Small intestine (tissue), 7 donors: ENCODE measurements around the gene SFXN5. TPM values are rescaled to one million over a fixed set of nuclear protein-coding genes. Genes with fewer than 3 reads are reported as not detected.
A peak's percentile ranks its signal among the peaks of the same experiment; 100 is the strongest.

Experiments
- DNase-seq, 2 donors: peaks; one replicate each; pipeline versions ENCODE4 v3.0.0 to v3.0.0-alpha.2; 2013
- FAIRE-seq: peaks from 2 replicates; lab custom pipeline; 2012; peaks lifted over from hg19 to GRCh38; lab: Jason Lieb, UNC
- H3K27ac ChIP-seq, 3 donors: one replicate each; pipeline ENCODE4 v1.5.1; 2013; ENCODE audit warnings: low read length in 2 of 3, mild to moderate bottlenecking in 2 of 3, control low read depth in 1 of 3, inconsistent platforms in 1 of 3, low read depth in 1 of 3, moderate library complexity in 1 of 3
- H3K27me3 ChIP-seq, 3 donors: one replicate each; pipeline ENCODE4 v1.6.1; 2013; ENCODE audit warnings: low read length in 3 of 3, inconsistent platforms in 1 of 3; ENCODE audit not compliant: control insufficient read depth in 3 of 3, insufficient read depth in 3 of 3
- H3K36me3 ChIP-seq, 3 donors: one replicate each; pipeline ENCODE4 v1.6.1; 2013; ENCODE audit warnings: low read length in 3 of 3, inconsistent platforms in 1 of 3, low read depth in 1 of 3, mild to moderate bottlenecking in 1 of 3, moderate library complexity in 1 of 3; ENCODE audit not compliant: control insufficient read depth in 3 of 3, insufficient read depth in 2 of 3
- H3K4me1 ChIP-seq, 3 donors: one replicate each; pipeline ENCODE4 v1.6.1; 2013; ENCODE audit warnings: low read length in 2 of 3, inconsistent platforms in 1 of 3, low read depth in 1 of 3, mild to moderate bottlenecking in 1 of 3, moderate library complexity in 1 of 3; ENCODE audit not compliant: control insufficient read depth in 3 of 3, insufficient read depth in 2 of 3
- H3K4me3 ChIP-seq, 3 donors: one replicate each; pipeline ENCODE4 v1.5.1; 2013; ENCODE audit warnings: low read length in 3 of 3, control low read depth in 1 of 3, inconsistent platforms in 1 of 3, low read depth in 1 of 3, mild to moderate bottlenecking in 1 of 3, moderate library complexity in 1 of 3
- H3K9me3 ChIP-seq, 2 donors: one replicate each; pipeline ENCODE4 v1.6.1; 2013; ENCODE audit warnings: low read depth in 1 of 2, low read length in 1 of 2; ENCODE audit not compliant: control insufficient read depth in 2 of 2, insufficient read depth in 1 of 2
- WGBS, 3 donors: extraction: QIAGEN DNeasy Blood & Tissue Kit; methylation state at CpG; one replicate each; pipeline ENCODE4 v1.1.7; 2013; 5-methylcytosine and 5-hydroxymethylcytosine counted together
- polyA plus RNA-seq, 4 donors: library from polyadenylated mRNA; stranded (reverse) in 3 of 4; unstranded in 1 of 4; fragments of 200-250 nt in 3 of 4; fragments of 120-200 nt in 1 of 4; gene quantifications; one replicate each; pipeline versions ENCODE4 v1.2.1 to v1.2.3, GENCODE V29; 2013
- donor health status: healthy with polysubstance abuse.
- donor health status: control.
- donor health status: control.
- donor health status: Bipolar disorder and iron deficiency.
- donor health status: healthy.

SFXN5 gene
- polyA plus RNA-seq, 4 donors, result 5.4 to 28.5 (median 9.8) TPM

DNA sequence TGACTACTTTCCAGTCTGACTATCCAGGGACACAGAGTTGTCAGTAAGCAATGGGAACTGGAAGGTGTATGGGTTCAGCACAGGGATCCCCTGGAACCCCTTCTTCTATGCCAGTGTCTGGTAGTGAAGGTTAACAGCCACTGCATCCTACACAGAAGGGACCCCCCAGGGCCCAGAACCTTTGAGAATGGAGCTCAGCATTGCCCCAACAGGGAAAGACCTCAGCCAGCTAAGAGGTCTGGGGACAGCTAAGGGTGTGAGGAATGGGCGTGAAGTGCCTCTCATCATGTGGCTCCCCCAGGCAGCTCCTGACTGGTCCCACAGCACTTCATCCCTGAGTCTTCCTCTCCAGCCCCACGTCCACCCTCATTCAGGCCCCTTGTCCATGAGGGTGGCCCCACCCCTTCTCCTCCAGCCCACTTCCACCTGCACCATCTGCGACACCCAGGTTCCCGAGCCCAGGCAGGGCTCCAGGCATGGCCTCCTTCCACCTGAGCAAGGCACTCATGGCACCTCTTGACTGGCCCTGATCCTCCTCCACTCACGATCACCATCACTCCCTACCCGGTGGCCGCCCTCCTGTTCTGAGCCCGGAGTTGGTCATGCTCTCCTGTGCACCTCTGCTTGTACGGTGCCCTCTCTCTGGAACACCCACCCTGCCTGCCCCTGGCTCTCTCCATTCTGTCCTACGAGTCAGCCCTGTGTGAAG is 77.1 kb downstream of the SFXN5 start:
- Histone ChIP-seq H3K9me3 (no peaks in the 10 kb centered on the region), H3K27me3 (no peaks in the 10 kb centered on the region), H3K36me3 (peaks cover 0 to 56% (median 0%) of the 10 kb centered on the region in 3 donors), H3K4me1 (no peaks in the 10 kb centered on the region), H3K27ac (no peak overlapping the region), H3K4me3 (no peak overlapping the region)
- no peak for DNase-seq
- 86 to 89% (median 87%) methylated on average over 10 of the region's 10 CpGs for WGBS, 3 donors
- no peak for FAIRE-seq

DNA sequence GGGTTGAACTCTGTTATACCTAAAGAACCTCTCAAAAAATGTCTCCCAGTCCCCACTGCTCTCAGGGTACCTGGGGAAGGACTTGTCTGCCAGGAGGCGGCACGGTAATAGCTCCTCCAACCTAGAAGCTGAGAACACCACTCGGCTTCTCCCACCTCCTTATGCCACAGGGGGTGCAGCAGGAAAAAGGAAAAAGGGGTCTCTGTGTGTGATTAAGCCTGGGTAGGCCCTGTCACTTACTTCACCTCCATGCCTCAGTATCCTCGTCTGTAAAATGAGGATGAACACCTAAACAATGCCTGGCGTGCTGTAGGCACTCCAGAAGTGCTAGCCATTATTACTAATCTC is 77.6 kb downstream of the SFXN5 start:
- FAIRE-seq (no peak), DNase-seq (no peak)
- H3K27me3 ChIP-seq, result no peaks in the 10 kb centered on the region
- no peaks in the 10 kb centered on the region for H3K4me1 ChIP-seq
- no peaks in the 10 kb centered on the region for H3K9me3 ChIP-seq
- peaks cover 0 to 55% (median 0%) of the 10 kb centered on the region in 3 donors for H3K36me3 ChIP-seq
- H3K27ac ChIP-seq, result no peak overlapping the region
- no peak overlapping the region for H3K4me3 ChIP-seq
- 61 to 82% (median 70%) methylated on average over 5 of the region's 5 CpGs for WGBS, 3 donors

DNA sequence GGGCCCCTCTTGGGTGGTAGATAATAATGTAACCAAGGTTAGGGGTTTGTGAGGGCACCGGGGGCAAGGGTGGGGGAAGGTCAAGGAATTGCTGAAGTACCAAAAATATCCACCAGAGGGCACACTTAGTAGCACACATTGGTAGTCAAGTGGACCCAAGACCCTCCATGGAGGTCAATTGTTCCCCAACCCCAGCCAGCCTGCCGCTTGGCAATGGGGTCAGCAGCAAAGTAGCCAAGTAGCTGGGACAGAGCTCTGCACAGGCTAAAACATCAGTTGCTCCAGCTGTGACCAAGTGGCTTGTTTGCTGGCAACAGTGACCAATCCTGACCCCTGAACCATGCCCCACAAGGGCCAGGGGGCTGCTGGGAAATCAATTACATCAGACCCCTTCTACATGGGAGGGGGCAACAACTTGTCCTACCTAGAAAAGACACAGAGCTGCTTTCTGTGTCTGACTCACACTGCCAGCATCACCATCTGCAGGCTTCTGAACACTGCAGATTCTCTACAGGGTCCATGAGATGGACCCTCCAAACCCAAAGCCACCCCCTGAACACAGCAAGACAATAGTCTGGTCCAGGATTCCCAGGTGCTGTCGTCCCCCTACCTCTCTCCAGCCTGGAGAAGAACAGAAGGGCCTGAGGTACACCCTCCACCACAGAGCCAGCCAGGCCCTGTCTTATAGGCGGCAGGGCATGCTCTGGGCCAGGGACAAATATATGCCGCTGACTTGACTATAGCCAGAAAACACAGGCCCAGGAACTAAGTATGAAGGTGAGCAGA is 78.2 kb downstream of the SFXN5 start:
- Histone ChIP-seq H3K4me1 (no peaks in the 10 kb centered on the region), H3K4me3 (no peak overlapping the region), H3K27ac (no peak overlapping the region), H3K27me3 (no peaks in the 10 kb centered on the region), H3K9me3 (no peaks in the 10 kb centered on the region), H3K36me3 (peaks cover 0 to 53% (median 1%) of the 10 kb centered on the region in 3 donors)
- 32 to 44% (median 35%) methylated on average over 5 of the region's 5 CpGs for WGBS, 3 donors
- no peak for FAIRE-seq
- DNase-seq, result peak; percentile 32 to 54

DNA sequence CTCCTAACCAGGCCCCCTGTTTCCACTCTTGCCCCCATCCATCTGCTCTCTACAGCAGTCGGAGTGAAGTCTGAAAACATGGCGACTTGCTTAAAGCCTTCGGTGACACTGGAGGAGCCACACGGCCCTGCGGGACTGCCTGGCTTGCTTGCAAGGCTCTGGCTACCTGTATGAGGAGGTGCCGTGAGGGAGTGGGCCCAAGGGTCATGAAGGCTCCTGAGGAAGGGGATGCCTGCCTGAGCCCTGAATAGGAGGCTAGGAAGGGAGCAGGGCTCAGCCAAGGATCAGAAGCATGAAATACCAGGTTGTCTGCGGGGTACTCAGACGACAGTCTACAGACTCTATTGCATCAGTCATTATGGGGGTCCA is 78.8 kb downstream of the SFXN5 start:
- Histone ChIP-seq H3K9me3 (no peaks in the 10 kb centered on the region), H3K36me3 (peaks cover 0 to 53% (median 2%) of the 10 kb centered on the region in 3 donors), H3K27ac (no peak overlapping the region), H3K4me3 (no peak overlapping the region), H3K4me1 (no peaks in the 10 kb centered on the region), H3K27me3 (no peaks in the 10 kb centered on the region)
- DNase-seq, result no peak
- WGBS, 3 donors, result 87 to 94% (median 89%) methylated on average over 8 of the region's 8 CpGs
- FAIRE-seq, result no peak

DNA sequence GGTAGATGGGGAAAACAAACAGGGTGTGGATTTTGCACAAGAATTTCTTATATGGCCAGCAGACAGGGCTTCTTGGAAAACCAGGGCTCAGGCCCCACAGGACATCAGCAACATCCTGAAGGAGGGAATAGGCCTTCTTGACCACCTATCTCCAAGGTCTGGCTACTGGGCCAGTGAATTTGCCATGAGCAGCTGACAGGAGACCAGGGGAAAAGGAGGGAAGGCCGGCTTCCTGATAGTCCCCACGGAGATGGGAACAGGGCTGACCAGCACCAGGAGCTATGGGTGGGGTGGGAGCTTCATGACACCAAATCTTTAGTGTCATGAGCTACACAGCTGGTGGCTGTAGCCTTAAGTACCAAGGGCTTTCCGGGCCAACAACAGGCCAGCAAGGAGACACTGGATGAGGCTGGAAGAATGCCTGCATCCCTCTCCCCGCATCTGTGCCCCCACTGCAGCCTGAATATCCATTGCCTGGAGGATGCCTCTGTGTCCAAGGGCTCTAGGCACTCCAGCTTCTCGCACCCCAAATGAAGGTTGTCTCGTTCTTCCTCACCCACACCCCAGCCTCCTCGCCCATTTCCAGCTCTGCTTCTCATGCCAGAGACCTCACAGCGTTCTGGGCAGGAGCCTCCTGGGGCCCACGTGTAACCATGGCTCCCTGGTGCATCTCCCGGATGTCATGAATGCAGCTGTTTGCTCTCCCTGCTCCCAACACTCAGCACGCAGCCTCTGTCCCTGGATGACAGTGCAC is 79.4 kb downstream of the SFXN5 start:
- FAIRE-seq, result no peak
- WGBS, 3 donors, result 80 to 85% (median 82%) methylated on average over 11 of the region's 11 CpGs
- no peaks in the 10 kb centered on the region for H3K4me1 ChIP-seq

DNA sequence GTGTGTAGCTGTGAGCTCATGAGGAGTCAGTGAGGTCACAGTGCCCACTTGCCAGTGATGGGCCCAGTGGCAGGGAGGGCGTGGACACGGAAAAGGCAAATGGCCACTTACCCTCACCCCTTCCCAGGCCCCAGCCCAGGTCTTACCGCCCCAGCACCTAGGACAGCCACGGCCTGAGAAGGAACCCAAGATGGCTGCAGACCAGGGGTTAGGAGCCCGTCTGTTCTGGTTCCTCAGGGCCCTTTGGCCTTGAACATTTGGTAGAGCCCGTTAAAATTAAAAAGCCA is 80.1 kb downstream of the SFXN5 start:
- 93 to 96% (median 94%) methylated on average over 6 of the region's 6 CpGs for whole genome bisulfite sequencing, 3 donors
- H3K4me1 ChIP-seq, result no peaks in the 10 kb centered on the region

More for the DNA sequence above, 79.4 kb downstream of the SFXN5 start:
- Histone ChIP-seq H3K27ac (no peak overlapping the region), H3K36me3 (peaks cover 0 to 53% (median 2%) of the 10 kb centered on the region in 3 donors), H3K4me3 (no peak overlapping the region), H3K27me3 (no peaks in the 10 kb centered on the region), H3K9me3 (no peaks in the 10 kb centered on the region)
- DNase-seq, result no peak

DNA sequence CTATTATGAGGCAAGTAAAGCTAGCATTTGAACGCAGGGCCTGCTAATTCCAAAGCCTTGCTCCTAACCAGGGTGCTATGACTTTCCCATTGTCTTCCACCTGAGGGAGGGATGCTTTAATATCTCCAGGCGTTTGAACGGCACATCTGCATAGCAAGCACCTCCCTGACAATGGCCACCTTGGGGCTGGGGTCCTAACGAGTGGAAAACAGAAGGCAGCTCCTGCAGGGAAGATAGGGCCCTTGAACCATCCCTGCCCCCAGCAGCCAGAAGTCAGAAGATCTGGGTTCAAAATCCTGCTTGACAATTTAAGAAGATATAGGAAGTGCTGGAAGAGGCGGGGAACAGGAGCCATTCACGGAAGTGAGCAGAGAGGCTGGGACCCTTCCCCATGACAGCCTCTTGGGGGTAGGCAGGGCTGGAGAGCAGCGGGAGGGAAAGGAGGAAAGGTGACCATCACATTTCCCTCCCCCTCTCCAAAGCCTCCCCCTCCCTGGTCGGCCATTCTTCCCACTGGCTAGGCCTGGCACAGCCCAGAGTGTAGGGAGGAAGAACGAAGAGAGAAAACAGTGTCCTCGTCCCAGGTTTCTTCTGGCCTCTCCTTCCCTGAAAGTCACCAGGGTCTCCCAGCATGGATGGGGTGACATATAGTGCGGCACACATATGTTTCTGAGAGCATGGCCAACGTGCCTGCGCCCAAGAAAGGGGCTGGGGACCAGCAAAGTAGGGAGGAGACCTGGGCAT is 80.6 kb downstream of the SFXN5 start:
- H3K27ac ChIP-seq, result no peak overlapping the region
- DNase-seq, result no peak

More for the DNA sequence above, 80.1 kb downstream of the SFXN5 start:
- H3K36me3 ChIP-seq, result peaks cover 0 to 53% (median 2%) of the 10 kb centered on the region in 3 donors
- DNase-seq (no peak), FAIRE-seq (no peak)
- no peak overlapping the region for H3K27ac ChIP-seq
- no peaks in the 10 kb centered on the region for H3K27me3 ChIP-seq
- H3K9me3 ChIP-seq, result no peaks in the 10 kb centered on the region
- no peak overlapping the region for H3K4me3 ChIP-seq

More for the DNA sequence above, 80.6 kb downstream of the SFXN5 start:
- 90 to 93% (median 91%) methylated on average over 11 to 13 of the region's 13 CpGs for WGBS, 3 donors
- H3K9me3 ChIP-seq, result no peaks in the 10 kb centered on the region
- FAIRE-seq, result no peak
- no peak overlapping the region for H3K4me3 ChIP-seq
- peaks cover 0 to 5% (median 0%) of the 10 kb centered on the region in 3 donors for H3K4me1 ChIP-seq
- no peaks in the 10 kb centered on the region for H3K27me3 ChIP-seq
- peaks cover 0 to 49% (median 2%) of the 10 kb centered on the region in 3 donors for H3K36me3 ChIP-seq
